ENCODE data around the gene WNT9B.

GRCh38 chr17:46862949-46863348, 11.6 kb downstream of the WNT9B start:
- TF ChIP-seq CTCF (conservative IDR thresholded peaks at IDR 0.05; ENCODE audit: low read length) (no peak), EZH2phosphoT487 (IDR thresholded peaks at IDR 0.05; ENCODE audit: borderline replicate concordance) (no peak)
